Muscle of leg (tissue), 11 donors: Measurements from ENCODE around the gene TSPOAP1. TPM values are rescaled to one million over a fixed set of nuclear protein-coding genes. Genes with fewer than 3 reads are reported as not detected.
A peak's percentile ranks its signal among the peaks of the same experiment; 100 is the strongest.

Experiments
- DNase-seq: peaks from one replicate; pipeline ENCODE4 v3.0.0; 2013
- H3K27ac ChIP-seq: one replicate; pipeline ENCODE4 v1.5.1; 2013; ENCODE audit warnings: mild to moderate bottlenecking, low read length, control low read depth
- H3K27me3 ChIP-seq: one replicate; pipeline ENCODE4 v1.6.1; 2013; ENCODE audit warnings: low read length; ENCODE audit not compliant: control insufficient read depth, insufficient read depth
- H3K36me3 ChIP-seq: one replicate; pipeline ENCODE4 v1.6.1; 2013; ENCODE audit warnings: low read length; ENCODE audit not compliant: control insufficient read depth, insufficient read depth
- H3K4me1 ChIP-seq: one replicate; pipeline ENCODE4 v1.6.1; 2013; ENCODE audit warnings: low read length; ENCODE audit not compliant: control insufficient read depth, insufficient read depth
- H3K4me3 ChIP-seq: one replicate; pipeline ENCODE4 v1.5.1; 2013; ENCODE audit warnings: low read length, control low read depth
- H3K9me3 ChIP-seq: replicated peaks from 2 replicates; pipeline ENCODE4 v1.6.1; 2013; ENCODE audit warnings: low read depth, low read length; ENCODE audit not compliant: control insufficient read depth
- WGBS: methylation state at CpG from one replicate; pipeline ENCODE4 v1.1.5; 2013; ENCODE audit warnings: missing lambda C conversion rate; ENCODE audit not compliant: insufficient coverage; 5-methylcytosine and 5-hydroxymethylcytosine counted together
- polyA plus RNA-seq, 8 donors: library from polyadenylated mRNA; unstranded; fragments of 120-200 nt; gene quantifications; one replicate each; pipeline versions ENCODE4 v1.2.1 to v1.2.3, GENCODE V29; 2013; ENCODE audit warnings: inconsistent platforms in 1 of 8, low replicate concordance in 1 of 8; ENCODE audit not compliant: insufficient read length in 8 of 8, insufficient read depth in 1 of 8
- total RNA-seq: library from RNA; stranded (reverse); fragments of 120-200 nt; gene quantifications from one replicate; pipeline ENCODE4 v1.2.4, GENCODE V29; 2013

The TSPOAP1 gene
- total and polyA plus RNA-seq, 9 donors = 3.6 to 7.4 (median 4.8) TPM

DNA sequence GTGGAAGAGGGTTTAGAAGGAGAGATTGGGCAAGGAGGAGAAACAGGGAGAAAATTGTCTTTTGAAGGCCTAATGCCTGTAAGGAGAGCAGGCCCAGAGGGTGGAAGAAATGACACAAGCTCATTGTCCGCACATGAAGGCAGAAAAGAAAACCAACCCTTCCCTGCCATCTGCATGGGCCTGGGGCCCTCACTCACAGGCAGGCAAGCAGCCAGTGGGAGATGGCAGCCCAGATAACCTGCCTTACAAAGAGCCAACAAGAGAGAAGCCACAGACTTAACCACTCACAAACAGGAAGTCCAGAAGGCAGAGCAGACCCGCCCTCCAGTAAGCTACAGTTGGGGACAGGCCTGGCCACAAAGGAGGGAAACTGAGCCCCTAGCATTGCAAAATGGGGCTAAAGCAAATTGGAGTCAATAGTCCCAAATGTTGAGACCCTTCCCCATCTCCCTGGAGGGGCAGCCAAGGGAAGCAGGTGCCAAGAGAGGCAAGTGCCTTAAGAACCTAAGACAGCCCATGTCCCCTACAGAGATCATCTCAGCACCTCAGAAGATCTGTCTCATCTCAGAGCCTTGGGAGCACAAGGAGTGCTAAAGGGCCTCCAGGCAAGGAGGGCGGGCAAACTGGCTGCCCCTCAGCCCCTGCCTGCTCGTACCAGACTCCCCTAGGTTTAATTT, 7.3 kb upstream of the TSPOAP1 start:
- WGBS = 55% methylated on average over 2 of the region's 4 CpGs
- Histone ChIP-seq H3K27ac (peak overlapping the region; percentile 47), H3K27me3 (peaks cover 4% of the 10 kb centered on the region), H3K9me3 (no peaks in the 10 kb centered on the region), H3K4me3 (no peak overlapping the region), H3K36me3 (no peaks in the 10 kb centered on the region), H3K4me1 (peaks cover 48% of the 10 kb centered on the region)
- peak; percentile 34 for DNase-seq

DNA sequence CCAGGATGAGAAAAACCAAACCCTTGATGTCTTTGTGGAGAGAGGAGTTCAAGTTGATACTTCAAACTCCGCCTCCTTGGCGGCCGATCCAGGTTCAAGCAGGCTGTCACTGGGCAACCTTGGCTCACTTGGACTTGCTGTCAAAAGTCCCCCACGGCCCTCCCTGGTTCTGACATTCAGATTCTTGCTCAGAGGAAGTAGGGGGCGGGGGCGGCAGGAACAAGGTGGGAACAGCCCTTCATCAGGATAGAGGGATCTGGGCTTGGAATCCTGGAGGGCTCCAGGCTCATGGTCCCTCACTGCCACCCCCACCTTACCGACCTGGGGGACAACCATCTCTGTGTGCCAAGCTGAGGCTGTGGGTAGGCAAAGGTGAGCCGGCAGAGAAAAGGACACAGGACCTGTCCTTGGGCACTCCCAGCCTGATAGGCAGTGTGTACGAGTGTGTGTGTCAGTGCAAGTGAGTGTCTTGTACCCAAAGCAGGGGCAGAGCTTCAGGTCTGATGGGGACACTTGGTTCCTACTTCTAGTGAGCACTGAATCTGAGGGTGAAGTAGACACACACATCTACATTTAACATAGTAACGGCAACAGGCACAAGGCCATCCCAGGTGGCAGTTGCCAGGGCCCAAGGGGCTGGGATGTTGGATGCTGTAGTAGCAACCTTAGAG, 6.6 kb upstream of the TSPOAP1 start:
- H3K4me3 ChIP-seq = no peak overlapping the region
- WGBS = 72% methylated on average over 5 of the region's 10 CpGs
- peaks cover 48% of the 10 kb centered on the region for H3K4me1 ChIP-seq

GRCh38 chr17:58334661-58335060, 6.1 kb upstream of the TSPOAP1 start:
- no peak overlapping the region for H3K4me3 ChIP-seq
- no peak for DNase-seq
- peaks cover 4% of the 10 kb centered on the region for H3K27me3 ChIP-seq
- 86% methylated on average over 4 of the region's 9 CpGs for WGBS
- no peaks in the 10 kb centered on the region for H3K9me3 ChIP-seq
- H3K27ac ChIP-seq = peak overlapping the region; percentile 20
- no peaks in the 10 kb centered on the region for H3K36me3 ChIP-seq
- peaks cover 48% of the 10 kb centered on the region for H3K4me1 ChIP-seq

More for the DNA sequence above, 6.6 kb upstream of the TSPOAP1 start:
- DNase-seq = no peak
- H3K27ac ChIP-seq = peak overlapping the region; percentile 42
- no peaks in the 10 kb centered on the region for H3K9me3 ChIP-seq
- H3K27me3 ChIP-seq = peaks cover 4% of the 10 kb centered on the region
- no peaks in the 10 kb centered on the region for H3K36me3 ChIP-seq

- Histone ChIP-seq H3K36me3 (no peaks in the 10 kb centered on the region), H3K27ac (no peak overlapping the region), H3K4me1 (peaks cover 44% of the 10 kb centered on the region), H3K4me3 (no peak overlapping the region), H3K9me3 (no peaks in the 10 kb centered on the region), H3K27me3 (peaks cover 6% of the 10 kb centered on the region)
- no peak for DNase-seq
- WGBS = 69% methylated on average over 5 of the region's 5 CpGs
These were observed 5.7 kb upstream of the TSPOAP1 start for GRCh38 chr17:58334256-58334655.

DNA sequence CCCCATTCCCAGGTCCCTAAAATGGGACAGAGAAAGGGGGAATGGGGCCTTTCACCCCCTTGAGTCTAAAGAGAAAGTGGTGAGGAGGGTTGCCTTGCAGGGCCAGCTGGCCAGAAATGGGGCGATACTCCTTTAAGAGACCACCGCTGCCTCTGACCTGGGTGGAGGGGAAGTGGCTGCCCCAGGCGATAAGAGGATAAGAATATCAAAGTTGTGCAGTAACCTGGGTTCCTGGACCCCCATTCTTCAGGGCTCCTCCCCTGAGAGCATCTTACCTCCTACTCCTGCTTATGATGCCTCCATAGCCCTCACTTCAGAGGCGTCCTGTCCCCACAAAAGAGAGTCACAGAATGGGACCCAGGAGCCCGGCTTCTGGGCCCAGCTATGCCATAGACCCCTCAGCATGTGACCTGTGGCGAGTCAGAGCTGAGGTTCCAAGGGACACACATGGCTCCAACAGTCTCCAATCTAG, 5.2 kb upstream of the TSPOAP1 start:
- DNase-seq = no peak
- H3K4me1 ChIP-seq = peaks cover 42% of the 10 kb centered on the region
- H3K27me3 ChIP-seq = peaks cover 10% of the 10 kb centered on the region
- H3K36me3 ChIP-seq = no peaks in the 10 kb centered on the region
- no peak overlapping the region for H3K4me3 ChIP-seq
- no peak overlapping the region for H3K27ac ChIP-seq
- WGBS = 66% methylated on average over 2 of the region's 6 CpGs
- H3K9me3 ChIP-seq = no peaks in the 10 kb centered on the region

- 83% methylated on average over 7 of the region's 21 CpGs for WGBS
- H3K4me3 ChIP-seq = peak overlapping the region; percentile 28
- H3K9me3 ChIP-seq = no peaks in the 10 kb centered on the region
- peak overlapping the region; percentile 1 for H3K27ac ChIP-seq
- peaks cover 14% of the 10 kb centered on the region for H3K27me3 ChIP-seq
- peaks cover 39% of the 10 kb centered on the region for H3K4me1 ChIP-seq
- H3K36me3 ChIP-seq = no peaks in the 10 kb centered on the region
- DNase-seq = no peak
These were observed 4.5 kb upstream of the TSPOAP1 start for GRCh38 chr17:58332778-58333735.

GRCh38 chr17:58331815-58332777, 3.5 kb upstream of the TSPOAP1 start:
- peak overlapping the region; percentile 45 for H3K4me3 ChIP-seq
- H3K4me1 ChIP-seq = peaks cover 30% of the 10 kb centered on the region
- peak; percentile 68 for DNase-seq
- WGBS = 78% methylated on average over 13 of the region's 31 CpGs
- no peaks in the 10 kb centered on the region for H3K9me3 ChIP-seq
- no peaks in the 10 kb centered on the region for H3K36me3 ChIP-seq
- peaks cover 13% of the 10 kb centered on the region for H3K27me3 ChIP-seq
- H3K27ac ChIP-seq = peak overlapping the region; percentile 62

GRCh38 chr17:58330997-58331814, 2.6 kb upstream of the TSPOAP1 start:
- Histone ChIP-seq H3K4me3 (peak overlapping the region; percentile 45), H3K4me1 (peaks cover 22% of the 10 kb centered on the region), H3K27me3 (peaks cover 13% of the 10 kb centered on the region), H3K27ac (peak overlapping the region; percentile 62), H3K9me3 (no peaks in the 10 kb centered on the region), H3K36me3 (no peaks in the 10 kb centered on the region)
- peak; percentile 41 for DNase-seq
- 79% methylated on average over 11 of the region's 23 CpGs for WGBS
